H1 (cell line): Measurements from ENCODE around the gene CCDC7.

Source experiments
- ATF2 ChIP-seq: IDR thresholded peaks from 2 replicates; pipeline ENCODE4 v1.6.1; 2012; ENCODE audit warnings: low read length, inconsistent platforms
- CEBPB ChIP-seq: IDR thresholded peaks from 2 replicates; pipeline ENCODE4 v1.6.1; 2012; ENCODE audit warnings: low read depth, low read length
- CHD2 ChIP-seq: IDR thresholded peaks from 2 replicates; pipeline ENCODE4 v1.6.1; 2012; ENCODE audit warnings: low read length, improper control_type of control experiment
- EP300 ChIP-seq, 2 experiments: IDR thresholded peaks; 1 replicate in 1 of 2; 2 replicates in 1 of 2; pipeline ENCODE4 v1.6.1; 2011 to 2012; ENCODE audit warnings: low read depth in 2 of 2, low read length in 2 of 2, mild to moderate bottlenecking in 2 of 2, borderline replicate concordance in 1 of 2, inconsistent platforms in 1 of 2, moderate library complexity in 1 of 2
- POLR2A ChIP-seq, 2 experiments: IDR thresholded peaks; 1 replicate in 1 of 2; 2 replicates in 1 of 2; pipeline ENCODE4 v1.6.1; 2011; ENCODE audit warnings: low read depth in 2 of 2, low read length in 2 of 2, mild to moderate bottlenecking in 2 of 2; ENCODE audit errors: control extremely low read depth in 1 of 2
- RBBP5 ChIP-seq: IDR thresholded peaks from 2 replicates; pipeline ENCODE4 v1.7.1; 2012; ENCODE audit warnings: low read depth, mild to moderate bottlenecking, inconsistent platforms, low read length, moderate library complexity, borderline replicate concordance
- RFX5 ChIP-seq: IDR thresholded peaks from 2 replicates; pipeline ENCODE4 v1.6.1; 2011; ENCODE audit warnings: low read depth, low read length, improper control_type of control experiment, borderline replicate concordance
- SAP30 ChIP-seq: fragments of 300-600 bp; sonication (generic); IDR thresholded peaks from 2 replicates; pipeline ENCODE4 v1.7.1; 2012; ENCODE audit warnings: low read length, moderate library complexity, mild to moderate bottlenecking, inconsistent platforms; ENCODE audit not compliant: insufficient read depth, insufficient replicate concordance
- TAF7 ChIP-seq: optimal IDR thresholded peaks from 2 replicates; pipeline ENCODE3; 2011; ENCODE audit warnings: low read depth, mild to moderate bottlenecking, inconsistent platforms, low read length, moderate library complexity, borderline replicate concordance
- TBP ChIP-seq: IDR thresholded peaks from 2 replicates; pipeline ENCODE4 v1.6.1; 2011; ENCODE audit warnings: low read depth, low read length, improper control_type of control experiment
- YY1 ChIP-seq: IDR thresholded peaks from 2 replicates; pipeline ENCODE4 v1.6.1; 2011; ENCODE audit warnings: low read depth, mild to moderate bottlenecking, low read length
- ZNF274 ChIP-seq: IDR thresholded peaks from 2 replicates; pipeline ENCODE4 v1.7.0; 2012; ENCODE audit warnings: low read length, borderline replicate concordance; ENCODE audit errors: extremely low read depth
- TF ChIP-seq, protein P1 (sequence below), 3 experiments: IDR thresholded peaks; 1 replicate in 2 of 3; 2 replicates in 1 of 3; pipeline versions ENCODE4 v1.5.1 to v1.6.1; 2011; ENCODE audit warnings: low read length in 3 of 3, mild to moderate bottlenecking in 3 of 3, inconsistent platforms in 2 of 3, low read depth in 1 of 3, moderate library complexity in 1 of 3; ENCODE audit not compliant: insufficient read depth in 1 of 3; ENCODE audit errors: control extremely low read depth in 1 of 3
- TF ChIP-seq, protein P2 (sequence below): IDR thresholded peaks from 2 replicates; pipeline ENCODE4 v1.6.1; 2012; ENCODE audit warnings: inconsistent platforms

DNA sequence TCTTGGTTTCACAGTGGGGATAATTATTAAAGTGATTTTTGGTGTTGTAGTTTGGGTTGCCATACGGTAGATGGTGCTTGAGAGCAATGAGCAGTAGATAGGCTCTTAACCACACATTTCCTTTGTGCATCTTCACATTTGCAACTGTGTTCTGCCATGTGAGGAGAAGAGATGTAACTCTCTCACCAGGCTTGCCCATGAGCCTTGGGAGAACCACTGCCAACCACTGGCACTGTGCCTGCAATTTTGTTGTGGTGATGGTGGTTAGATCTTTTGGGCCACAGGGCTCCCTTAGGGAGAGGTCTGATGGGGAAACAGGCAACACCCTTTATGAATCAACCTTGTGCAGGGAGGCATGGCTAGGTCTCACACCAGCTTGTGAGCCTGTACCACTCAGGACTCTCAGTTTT is 204.3 kb downstream of the CCDC7 start:
- TF ChIP-seq, protein P1, sequence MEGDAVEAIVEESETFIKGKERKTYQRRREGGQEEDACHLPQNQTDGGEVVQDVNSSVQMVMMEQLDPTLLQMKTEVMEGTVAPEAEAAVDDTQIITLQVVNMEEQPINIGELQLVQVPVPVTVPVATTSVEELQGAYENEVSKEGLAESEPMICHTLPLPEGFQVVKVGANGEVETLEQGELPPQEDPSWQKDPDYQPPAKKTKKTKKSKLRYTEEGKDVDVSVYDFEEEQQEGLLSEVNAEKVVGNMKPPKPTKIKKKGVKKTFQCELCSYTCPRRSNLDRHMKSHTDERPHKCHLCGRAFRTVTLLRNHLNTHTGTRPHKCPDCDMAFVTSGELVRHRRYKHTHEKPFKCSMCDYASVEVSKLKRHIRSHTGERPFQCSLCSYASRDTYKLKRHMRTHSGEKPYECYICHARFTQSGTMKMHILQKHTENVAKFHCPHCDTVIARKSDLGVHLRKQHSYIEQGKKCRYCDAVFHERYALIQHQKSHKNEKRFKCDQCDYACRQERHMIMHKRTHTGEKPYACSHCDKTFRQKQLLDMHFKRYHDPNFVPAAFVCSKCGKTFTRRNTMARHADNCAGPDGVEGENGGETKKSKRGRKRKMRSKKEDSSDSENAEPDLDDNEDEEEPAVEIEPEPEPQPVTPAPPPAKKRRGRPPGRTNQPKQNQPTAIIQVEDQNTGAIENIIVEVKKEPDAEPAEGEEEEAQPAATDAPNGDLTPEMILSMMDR (IDR thresholded peaks at IDR 0.05; ENCODE audit: control extremely low read depth in 1 of 3, insufficient read depth in 1 of 3, low read depth in 1 of 3, low read length in 3 of 3), result no peak
- TF ChIP-seq ATF2 (no peak), POLR2A (IDR thresholded peaks at IDR 0.05; ENCODE audit: control extremely low read depth in 1 of 2, low read depth in 2 of 2, low read length in 2 of 2) (no peak), YY1 (no peak), RFX5 (no peak), SAP30 (no peak), CHD2 (no peak), CEBPB (no peak), EP300 (IDR thresholded peaks at IDR 0.05; ENCODE audit: borderline replicate concordance in 1 of 2, low read depth in 2 of 2, low read length in 2 of 2) (no peak), ZNF274 (no peak), TBP (no peak), RBBP5 (no peak), TAF7 (no peak)
- TF ChIP-seq, protein P2, sequence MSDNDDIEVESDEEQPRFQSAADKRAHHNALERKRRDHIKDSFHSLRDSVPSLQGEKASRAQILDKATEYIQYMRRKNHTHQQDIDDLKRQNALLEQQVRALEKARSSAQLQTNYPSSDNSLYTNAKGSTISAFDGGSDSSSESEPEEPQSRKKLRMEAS, result no peak
